ENCODE measurements around the gene RNF220.

DNA sequence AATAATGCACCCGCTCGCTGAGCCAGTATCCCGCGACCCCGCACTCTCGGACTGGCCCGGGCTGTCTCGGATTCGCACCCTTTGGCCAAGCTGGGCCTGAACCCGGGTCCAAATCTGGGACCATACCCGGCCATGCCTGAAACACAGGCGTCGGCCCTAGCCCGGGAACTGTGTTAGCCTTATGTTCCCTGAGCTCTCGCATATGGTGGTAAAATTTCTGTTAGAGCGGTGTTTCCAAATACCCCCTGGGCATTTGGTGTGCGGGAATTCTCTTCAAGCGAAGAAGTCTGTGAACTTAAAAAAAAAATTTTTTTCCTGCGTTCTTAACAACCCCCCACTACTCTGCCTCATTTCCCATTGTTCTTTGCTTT, 3.1 kb downstream of the RNF220 start:
- TF ChIP-seq CTCF (IDR thresholded peaks at IDR 0.05) = no peak
- no peak for TF ChIP-seq POLR2A (IDR thresholded peaks at IDR 0.05)

All from heart left ventricle (tissue), 13 donors.